Mesodermal cell (in vitro differentiated cells): ENCODE data around the gene ZNF467.

Experiments
- H3K27ac ChIP-seq: 2 replicates; pipeline ENCODE4 v1.7.0; 2013; ENCODE audit warnings: mild to moderate bottlenecking, low read depth, low read length, moderate library complexity; ENCODE audit not compliant: severe bottlenecking
- H3K36me3 ChIP-seq: 2 replicates; pipeline ENCODE4 v1.7.1; 2013; ENCODE audit warnings: mild to moderate bottlenecking, low read length, moderate library complexity; ENCODE audit not compliant: control insufficient read depth, insufficient read depth
- H3K4me1 ChIP-seq: one replicate; pipeline ENCODE4 v1.7.1; 2013; ENCODE audit warnings: mild to moderate bottlenecking, low read length; ENCODE audit not compliant: insufficient read depth, control insufficient read depth, poor library complexity, severe bottlenecking
- H3K4me3 ChIP-seq: 2 replicates; pipeline ENCODE4 v1.7.0; 2013; ENCODE audit warnings: low read length, control low read depth, mild to moderate bottlenecking; ENCODE audit not compliant: insufficient read depth, poor library complexity, severe bottlenecking; ENCODE audit errors: extremely low read depth
- H3K9me3 ChIP-seq: 2 replicates; pipeline ENCODE4 v1.7.1; 2013; ENCODE audit warnings: mild to moderate bottlenecking, low read length, moderate library complexity; ENCODE audit not compliant: control insufficient read depth
- WGBS, 2 experiments: methylation state at CpG; one replicate each; pipeline ENCODE4 v1.1.5; 2013; ENCODE audit warnings: missing lambda C conversion rate in 2 of 2; ENCODE audit not compliant: insufficient coverage in 2 of 2; 5-methylcytosine and 5-hydroxymethylcytosine counted together

Gene ZNF467

GRCh38 chr7:149816794-149817193, 43.4 kb upstream of the ZNF467 start:
- Histone ChIP-seq H3K4me3 (no peak overlapping the region), H3K4me1 (no peaks in the 10 kb centered on the region), H3K27ac (no peak overlapping the region), H3K36me3 (no peaks in the 10 kb centered on the region), H3K9me3 (no peaks in the 10 kb centered on the region)
- 86 to 88% methylated on average over 1 to 4 of the region's 4 CpGs for WGBS, 2 experiments

- Histone ChIP-seq H3K4me3 (no peak overlapping the region), H3K9me3 (no peaks in the 10 kb centered on the region)
- 89 to 91% methylated on average over 17 to 21 of the region's 21 CpGs for WGBS, 2 experiments
Measured at GRCh38 chr7:149816267-149816751, 42.9 kb upstream of the ZNF467 start.

GRCh38 chr7:149815661-149816266, 42.4 kb upstream of the ZNF467 start:
- H3K36me3 ChIP-seq: no peaks in the 10 kb centered on the region
- WGBS, 2 experiments: 81 to 89% methylated on average over 13 to 14 of the region's 16 CpGs
- H3K4me3 ChIP-seq: no peak overlapping the region
- no peak overlapping the region for H3K27ac ChIP-seq
- H3K4me1 ChIP-seq: no peaks in the 10 kb centered on the region
- no peaks in the 10 kb centered on the region for H3K9me3 ChIP-seq

More at GRCh38 chr7:149816267-149816751, 42.9 kb upstream of the ZNF467 start:
- H3K4me1 ChIP-seq: no peaks in the 10 kb centered on the region
- H3K36me3 ChIP-seq: no peaks in the 10 kb centered on the region
- no peak overlapping the region for H3K27ac ChIP-seq

GRCh38 chr7:149815121-149815520, 41.7 kb upstream of the ZNF467 start:
- H3K4me1 ChIP-seq: no peaks in the 10 kb centered on the region
- no peaks in the 10 kb centered on the region for H3K36me3 ChIP-seq
- H3K4me3 ChIP-seq: no peak overlapping the region
- WGBS, 2 experiments: 89 to 96% methylated on average over 6 to 12 of the region's 12 CpGs
- no peak overlapping the region for H3K27ac ChIP-seq
- H3K9me3 ChIP-seq: no peaks in the 10 kb centered on the region

- Histone ChIP-seq H3K9me3 (no peaks in the 10 kb centered on the region), H3K4me3 (no peak overlapping the region), H3K4me1 (no peaks in the 10 kb centered on the region), H3K36me3 (no peaks in the 10 kb centered on the region), H3K27ac (no peak overlapping the region)
- 88 to 90% methylated on average over 10 to 15 of the region's 15 CpGs for WGBS, 2 experiments
Measured at GRCh38 chr7:149814494-149814893, 41.1 kb upstream of the ZNF467 start.

- WGBS, 2 experiments: 87 to 88% methylated on average over 20 to 24 of the region's 28 CpGs
- Histone ChIP-seq H3K4me3 (no peak overlapping the region), H3K27ac (no peak overlapping the region), H3K9me3 (no peaks in the 10 kb centered on the region), H3K36me3 (no peaks in the 10 kb centered on the region), H3K4me1 (no peaks in the 10 kb centered on the region)
Measured at GRCh38 chr7:149813254-149814035, 40.1 kb upstream of the ZNF467 start.

GRCh38 chr7:149811831-149812490, 38.6 kb upstream of the ZNF467 start:
- 92 to 93% methylated on average over 15 of the region's 16 CpGs for WGBS, 2 experiments
- no peak overlapping the region for H3K27ac ChIP-seq
- no peaks in the 10 kb centered on the region for H3K4me1 ChIP-seq
- H3K36me3 ChIP-seq: no peaks in the 10 kb centered on the region
- no peaks in the 10 kb centered on the region for H3K9me3 ChIP-seq
- H3K4me3 ChIP-seq: no peak overlapping the region

- Histone ChIP-seq H3K27ac (no peak overlapping the region), H3K36me3 (no peaks in the 10 kb centered on the region), H3K9me3 (no peaks in the 10 kb centered on the region), H3K4me1 (no peaks in the 10 kb centered on the region), H3K4me3 (no peak overlapping the region)
- WGBS, 2 experiments: 29 to 46% methylated on average over 2 to 3 of the region's 3 CpGs
Measured at GRCh38 chr7:149811221-149811620, 37.8 kb upstream of the ZNF467 start.

- Histone ChIP-seq H3K27ac (no peak overlapping the region), H3K36me3 (no peaks in the 10 kb centered on the region), H3K4me3 (no peak overlapping the region), H3K4me1 (no peaks in the 10 kb centered on the region), H3K9me3 (no peaks in the 10 kb centered on the region)
- WGBS, 2 experiments: 84 to 100% methylated on average over 1 to 2 of the region's 2 CpGs
Measured at GRCh38 chr7:149809215-149809614, 35.8 kb upstream of the ZNF467 start.

- Histone ChIP-seq H3K4me3 (no peak overlapping the region), H3K9me3 (no peaks in the 10 kb centered on the region), H3K36me3 (no peaks in the 10 kb centered on the region), H3K4me1 (no peaks in the 10 kb centered on the region), H3K27ac (no peak overlapping the region)
- 92 to 94% methylated on average over 8 to 9 of the region's 10 CpGs for WGBS, 2 experiments
Measured at GRCh38 chr7:149808311-149808710, 34.9 kb upstream of the ZNF467 start.
